Stomach (tissue), 4 donors: ENCODE data around the gene TMX3.

Experiments
- CTCF ChIP-seq, 7 experiments: fragments of 450-650 bp in 4 of 7; fragments of 200-600 bp in 3 of 7; sonication (generic) in 3 of 7; IDR thresholded peaks; one replicate each; pipeline ENCODE4 v1.5.1; 2016 to 2019; ENCODE audit warnings: antibody characterized with exemption in 7 of 7, control low read depth in 2 of 7, mild to moderate bottlenecking in 1 of 7
- POLR2A ChIP-seq, 4 donors: fragments of 450-650 bp; IDR thresholded peaks; one replicate each; pipeline ENCODE4 v1.6.1; 2016; ENCODE audit warnings: antibody characterized with exemption in 4 of 4, control low read depth in 2 of 4, mild to moderate bottlenecking in 1 of 4, moderate library complexity in 1 of 4
- POLR2AphosphoS5 ChIP-seq, 3 donors: sonication (generic); formaldehyde crosslinking; IDR thresholded peaks; one replicate each; pipeline ENCODE4 v1.6.1; 2016; ENCODE audit warnings: antibody characterized with exemption in 3 of 3

- TF ChIP-seq CTCF (IDR thresholded peaks at IDR 0.05) = no peak
- no peak for TF ChIP-seq POLR2A (IDR thresholded peaks at IDR 0.05)
- peak in 2 of 3 donors; percentile 31 to 56 for TF ChIP-seq POLR2AphosphoS5 (IDR thresholded peaks at IDR 0.05)
These were observed 35.4 kb downstream of the TMX3 start for GRCh38 chr18:68679528-68679927.
